Peyer's patch (tissue), 4 donors: ENCODE measurements around the gene HAP1. TPM values are rescaled to one million over a fixed set of nuclear protein-coding genes. Genes with fewer than 3 reads are reported as not detected.

Source experiments
- DNase-seq, 3 donors: peaks; one replicate each; pipeline ENCODE4 v3.0.0-alpha.2; 2017 to 2019
- H3K27ac ChIP-seq, 4 donors: fragments of 200-600 bp; sonication (generic); one replicate each; pipeline ENCODE4 v1.5.1; 2016 to 2019
- H3K27me3 ChIP-seq, 2 donors: fragments of 200-600 bp; sonication (generic); one replicate each; pipeline ENCODE4 v1.5.1; 2019
- H3K36me3 ChIP-seq, 3 donors: fragments of 200-600 bp; sonication (generic); one replicate each; pipeline ENCODE4 v1.5.1; 2016 to 2019
- H3K4me1 ChIP-seq, 4 donors: fragments of 200-600 bp; sonication (generic); one replicate each; pipeline ENCODE4 v1.5.1; 2016 to 2019
- H3K4me3 ChIP-seq, 4 donors: fragments of 200-600 bp; sonication (generic); 1 replicate in 3 of 4; 2 replicates in 1 of 4; pipeline ENCODE4 v1.5.1; 2016 to 2019; ENCODE audit warnings: mild to moderate bottlenecking in 1 of 4
- H3K9me3 ChIP-seq, 4 donors: fragments of 200-600 bp; sonication (generic); one replicate each; pipeline ENCODE4 v1.5.1; 2016 to 2019; ENCODE audit warnings: mild to moderate bottlenecking in 1 of 4
- CTCF ChIP-seq, 6 experiments: fragments of 450-650 bp in 4 of 6; fragments of 200-600 bp in 2 of 6; sonication (generic) in 1 of 6; IDR thresholded peaks; one replicate each; pipeline ENCODE4 v1.5.1; 2017 to 2019; ENCODE audit warnings: antibody characterized with exemption in 6 of 6, mild to moderate bottlenecking in 3 of 6, moderate library complexity in 1 of 6
- POLR2A ChIP-seq, 2 donors: fragments of 450-650 bp; IDR thresholded peaks; one replicate each; pipeline ENCODE4 v1.5.1; 2017; ENCODE audit warnings: antibody characterized with exemption in 2 of 2, mild to moderate bottlenecking in 2 of 2, moderate library complexity in 2 of 2
- total RNA-seq, 4 donors: library from RNA; depleted of rRNA; stranded (reverse); fragments of >200 nt; gene quantifications; one replicate each; pipeline ENCODE4 v1.1.0, GENCODE V29; 2016

HAP1 gene
- total RNA-seq, 4 donors from 2014 or later, result 0.94 to 5.0 TPM; not detected in 2

GRCh38 chr17:41748275-41748674, 13.8 kb upstream of the HAP1 start:
- no peak overlapping the region for H3K27ac ChIP-seq
- H3K27me3 ChIP-seq, result no peaks in the 10 kb centered on the region
- H3K4me3 ChIP-seq, result no peak overlapping the region
- no peaks in the 10 kb centered on the region for H3K9me3 ChIP-seq
- no peaks in the 10 kb centered on the region for H3K4me1 ChIP-seq
- no peak for DNase-seq
- H3K36me3 ChIP-seq, result no peaks in the 10 kb centered on the region
- TF ChIP-seq CTCF (IDR thresholded peaks at IDR 0.05), result no peak
- TF ChIP-seq POLR2A (IDR thresholded peaks at IDR 0.05), result no peak

GRCh38 chr17:41741709-41742108, 7.3 kb upstream of the HAP1 start:
- H3K27ac ChIP-seq, result no peak overlapping the region
- no peak for TF ChIP-seq CTCF (IDR thresholded peaks at IDR 0.05)
- TF ChIP-seq POLR2A (IDR thresholded peaks at IDR 0.05), result no peak
- DNase-seq, result no peak
- H3K9me3 ChIP-seq, result no peaks in the 10 kb centered on the region
- no peaks in the 10 kb centered on the region for H3K4me1 ChIP-seq
- no peaks in the 10 kb centered on the region for H3K36me3 ChIP-seq
- H3K4me3 ChIP-seq, result no peak overlapping the region
- no peaks in the 10 kb centered on the region for H3K27me3 ChIP-seq

GRCh38 chr17:41740506-41740905, 6.1 kb upstream of the HAP1 start:
- TF ChIP-seq POLR2A (IDR thresholded peaks at IDR 0.05), result no peak
- no peak for TF ChIP-seq CTCF (IDR thresholded peaks at IDR 0.05)
- Histone ChIP-seq H3K9me3 (no peaks in the 10 kb centered on the region), H3K27me3 (peaks cover 0 to 6% of the 10 kb centered on the region in 2 donors), H3K36me3 (no peaks in the 10 kb centered on the region), H3K27ac (no peak overlapping the region), H3K4me3 (no peak overlapping the region), H3K4me1 (no peaks in the 10 kb centered on the region)
- DNase-seq, result no peak

- Histone ChIP-seq H3K27me3 (peaks cover 0 to 13% of the 10 kb centered on the region in 2 donors), H3K4me3 (no peak overlapping the region), H3K4me1 (peaks cover 0 to 4% (median 1%) of the 10 kb centered on the region in 4 donors), H3K9me3 (no peaks in the 10 kb centered on the region), H3K36me3 (no peaks in the 10 kb centered on the region), H3K27ac (no peak overlapping the region)
- TF ChIP-seq POLR2A (IDR thresholded peaks at IDR 0.05) (no peak), CTCF (IDR thresholded peaks at IDR 0.05) (no peak)
- no peak for DNase-seq
Observed at GRCh38 chr17:41739661-41740352, 5.4 kb upstream of the HAP1 start.

GRCh38 chr17:41738801-41739112, 4.3 kb upstream of the HAP1 start:
- Histone ChIP-seq H3K36me3 (no peaks in the 10 kb centered on the region), H3K4me1 (peaks cover 0 to 14% (median 6%) of the 10 kb centered on the region in 4 donors), H3K27me3 (peaks cover 0 to 23% of the 10 kb centered on the region in 2 donors), H3K4me3 (no peak overlapping the region), H3K27ac (no peak overlapping the region), H3K9me3 (no peaks in the 10 kb centered on the region)
- DNase-seq, result no peak
- no peak for TF ChIP-seq CTCF (IDR thresholded peaks at IDR 0.05)
- TF ChIP-seq POLR2A (IDR thresholded peaks at IDR 0.05), result no peak
